ENCODE results near the gene HDC.

Gene HDC

GRCh38 chr15:50250760-50251394 is 14.6 kb downstream of the HDC start:
- no peak overlapping the region for H3K4me3 ChIP-seq (ENCODE audit: control insufficient read depth, low read depth, low read length)
- DNase-seq (ENCODE audit: low read depth): no peak
- no peak for TF ChIP-seq CTCF (IDR thresholded peaks at IDR 0.05; ENCODE audit: control insufficient read depth, insufficient read depth, low read depth, low read length, missing control alignments)

GRCh38 chr15:50249704-50250103 is 15.8 kb downstream of the HDC start:
- no peak for DNase-seq (ENCODE audit: low read depth)

GRCh38 chr15:50248994-50249582 is 16.4 kb downstream of the HDC start:
- TF ChIP-seq CTCF (IDR thresholded peaks at IDR 0.05; ENCODE audit: control insufficient read depth, insufficient read depth, low read depth, low read length, missing control alignments): no peak
- DNase-seq (ENCODE audit: low read depth): no peak
- no peak overlapping the region for H3K4me3 ChIP-seq (ENCODE audit: control insufficient read depth, low read depth, low read length)

More at GRCh38 chr15:50249704-50250103, 15.8 kb downstream of the HDC start:
- TF ChIP-seq CTCF (IDR thresholded peaks at IDR 0.05; ENCODE audit: control insufficient read depth, insufficient read depth, low read depth, low read length, missing control alignments): no peak
- H3K4me3 ChIP-seq (ENCODE audit: control insufficient read depth, low read depth, low read length): no peak overlapping the region

- no peak for DNase-seq (ENCODE audit: low read depth)
- H3K4me3 ChIP-seq (ENCODE audit: control insufficient read depth, low read depth, low read length): no peak overlapping the region
- TF ChIP-seq CTCF (IDR thresholded peaks at IDR 0.05; ENCODE audit: control insufficient read depth, insufficient read depth, low read depth, low read length, missing control alignments): no peak
Observed at GRCh38 chr15:50247819-50248655, 17.5 kb downstream of the HDC start.

GRCh38 chr15:50246631-50247030 is 18.9 kb downstream of the HDC start:
- no peak overlapping the region for H3K4me3 ChIP-seq (ENCODE audit: control insufficient read depth, low read depth, low read length)
- no peak for TF ChIP-seq CTCF (IDR thresholded peaks at IDR 0.05; ENCODE audit: control insufficient read depth, insufficient read depth, low read depth, low read length, missing control alignments)
- DNase-seq (ENCODE audit: low read depth): no peak

- TF ChIP-seq CTCF (IDR thresholded peaks at IDR 0.05; ENCODE audit: control insufficient read depth, insufficient read depth, low read depth, low read length, missing control alignments): no peak
- H3K4me3 ChIP-seq (ENCODE audit: control insufficient read depth, low read depth, low read length): no peak overlapping the region
- DNase-seq (ENCODE audit: low read depth): no peak
Observed at GRCh38 chr15:50244959-50245624, 20.4 kb downstream of the HDC start.
